ENCODE data around the gene ITPR3. TPM values are rescaled to one million over a fixed set of nuclear protein-coding genes. Genes with fewer than 3 reads are reported as not detected.

ITPR3 gene
- total and polyA plus RNA-seq, 2 donors from 2014 or later: 4.2 to 86.3 TPM

DNA sequence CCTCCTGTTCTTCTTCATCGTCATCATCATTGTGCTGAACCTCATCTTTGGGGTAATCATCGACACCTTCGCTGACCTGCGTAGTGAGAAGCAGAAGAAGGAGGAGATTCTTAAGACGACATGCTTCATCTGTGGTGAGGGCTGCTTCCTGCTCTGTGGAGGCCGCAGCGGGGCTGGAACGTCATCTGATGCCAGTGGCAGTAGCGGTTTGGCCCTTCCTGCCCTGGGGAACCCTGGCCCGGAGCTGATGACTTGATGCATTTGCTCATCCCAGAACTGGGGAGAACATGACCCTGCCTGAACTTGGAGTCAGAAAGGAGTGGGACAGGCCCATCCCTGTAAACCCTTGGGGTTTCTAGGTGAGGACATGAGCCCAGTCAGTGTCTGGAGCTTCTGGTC, 71.6 kb downstream of the ITPR3 start:
- no peak overlapping the region for H3K9ac ChIP-seq (ENCODE audit: low read length in 3 of 3)
- no peak for TF ChIP-seq CTCF (IDR thresholded peaks at IDR 0.05; ENCODE audit: borderline replicate concordance, extremely low read depth, insufficient read depth)
- DNase-seq: peak in 1 of 5 donors; percentile 86
- H3K27ac ChIP-seq (ENCODE audit: low read depth in 2 of 2, low read length in 2 of 2): no peak overlapping the region
- H3K27me3 ChIP-seq (ENCODE audit: control insufficient read depth, insufficient read depth, low read length): no peaks in the 10 kb centered on the region
- no peak for FAIRE-seq
- H3K4me3 ChIP-seq (ENCODE audit: low read length in 3 of 3): no peak overlapping the region
- H3K9me3 ChIP-seq (ENCODE audit: control insufficient read depth in 2 of 3, insufficient read depth in 1 of 3, low read length in 3 of 3): no peaks in the 10 kb centered on the region
- intact Hi-C loops (cut with DNase I): loop anchor here (10.0 kb wide), 1 partner anchor 108 kb away; the partner anchor contains the start of gene BAK1
- H3K4me1 ChIP-seq (ENCODE audit: control insufficient read depth in 2 of 3, insufficient read depth in 2 of 3, low read depth in 1 of 3, low read length in 3 of 3): peaks cover 0 to 14% (median 6%) of the 10 kb centered on the region in 3 donors
- peaks cover 0 to 9% (median 6%) of the 10 kb centered on the region in 3 donors for H3K36me3 ChIP-seq (ENCODE audit: control insufficient read depth in 2 of 3, insufficient read depth in 3 of 3, low read length in 3 of 3)

DNA sequence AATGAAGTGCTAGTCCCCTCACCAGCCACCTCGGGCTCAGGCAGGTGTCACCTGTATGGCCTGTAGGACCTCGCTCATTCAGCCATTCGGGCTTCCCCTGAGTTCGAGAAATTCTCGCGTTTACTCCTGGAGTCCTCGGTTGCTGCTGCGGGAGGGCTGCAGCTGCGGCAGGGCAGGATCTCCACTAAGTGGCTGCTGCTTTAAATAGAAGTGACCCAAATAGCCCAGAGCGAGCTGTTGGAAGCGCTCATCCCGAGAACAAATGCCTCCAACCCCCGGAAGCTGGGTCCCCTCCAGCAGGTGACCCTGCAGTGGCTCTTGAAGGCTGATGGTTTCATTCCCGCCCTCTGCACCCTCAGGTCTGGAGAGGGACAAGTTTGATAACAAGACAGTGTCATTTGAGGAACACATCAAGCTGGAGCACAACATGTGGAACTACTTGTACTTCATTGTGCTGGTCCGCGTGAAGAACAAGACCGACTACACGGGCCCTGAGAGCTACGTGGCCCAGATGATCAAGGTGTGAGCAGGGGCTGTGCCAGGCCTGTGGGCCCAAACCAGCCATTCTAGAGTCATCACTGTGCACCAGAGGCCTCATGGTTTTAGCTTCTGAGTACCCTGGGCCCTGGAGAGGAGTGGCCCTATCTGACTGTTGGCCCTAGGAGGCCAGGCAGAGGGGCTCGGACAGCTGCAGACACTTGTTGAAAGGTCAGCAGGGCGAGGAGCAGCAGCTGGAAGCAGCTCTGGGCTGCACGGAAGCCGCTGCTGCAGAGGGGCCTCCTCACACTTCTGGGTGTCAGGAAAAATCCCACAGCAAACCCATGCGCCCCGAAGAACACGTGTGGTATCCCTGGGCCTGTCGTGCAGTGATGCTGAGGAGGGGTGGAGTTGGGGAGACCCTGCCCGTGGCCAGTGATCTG, 72.3 kb downstream of the ITPR3 start:
- intact Hi-C loops (cut with DNase I): loop anchor here (10.0 kb wide), 1 partner anchor 109 kb away; the partner anchor contains the start of gene BAK1
- H3K9ac ChIP-seq (ENCODE audit: low read length in 3 of 3): no peak overlapping the region
- H3K4me1 ChIP-seq (ENCODE audit: control insufficient read depth in 2 of 3, insufficient read depth in 2 of 3, low read depth in 1 of 3, low read length in 3 of 3): peaks cover 0 to 17% (median 6%) of the 10 kb centered on the region in 3 donors
- peaks cover 0 to 12% (median 9%) of the 10 kb centered on the region in 3 donors for H3K36me3 ChIP-seq (ENCODE audit: control insufficient read depth in 2 of 3, insufficient read depth in 3 of 3, low read length in 3 of 3)
- no peaks in the 10 kb centered on the region for H3K27me3 ChIP-seq (ENCODE audit: control insufficient read depth, insufficient read depth, low read length)
- H3K4me3 ChIP-seq (ENCODE audit: low read length in 3 of 3): no peak overlapping the region
- no peaks in the 10 kb centered on the region for H3K9me3 ChIP-seq (ENCODE audit: control insufficient read depth in 2 of 3, insufficient read depth in 1 of 3, low read length in 3 of 3)
- DNase-seq: peak in 3 of 5 donors; percentile 24 to 71 (median 38)
- H3K27ac ChIP-seq (ENCODE audit: low read depth in 2 of 2, low read length in 2 of 2): no peak overlapping the region
- no peak for TF ChIP-seq CTCF (IDR thresholded peaks at IDR 0.05; ENCODE audit: borderline replicate concordance, extremely low read depth, insufficient read depth)
- FAIRE-seq: no peak

DNA sequence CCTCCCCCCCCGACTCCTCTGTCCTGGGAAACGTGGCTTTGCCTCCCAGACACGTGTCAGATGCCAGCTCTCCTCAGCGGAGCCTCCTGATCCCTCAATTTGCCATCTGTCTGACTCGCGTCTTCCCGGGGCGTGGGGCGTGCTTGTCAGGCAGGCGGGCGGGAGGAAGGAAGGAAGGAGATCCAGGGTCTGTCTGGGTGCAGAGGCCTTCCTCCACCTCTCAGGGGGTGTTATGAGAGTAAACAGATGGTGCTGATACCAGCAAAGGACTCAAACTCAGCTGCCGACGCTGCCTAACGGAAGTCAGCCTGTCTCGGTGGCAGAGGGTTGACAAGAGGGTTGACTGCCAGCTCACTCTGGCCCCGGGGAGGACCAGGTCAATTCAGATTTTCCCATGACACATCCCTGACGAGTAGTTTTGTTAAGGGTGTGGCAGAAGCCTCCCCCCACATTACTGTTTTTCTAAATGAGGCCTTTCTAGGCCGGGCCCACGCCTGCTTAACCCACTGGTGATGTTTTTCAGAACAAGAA, 73.3 kb downstream of the ITPR3 start:
- H3K4me3 ChIP-seq (ENCODE audit: low read length in 3 of 3): no peak overlapping the region
- H3K4me1 ChIP-seq (ENCODE audit: control insufficient read depth in 2 of 3, insufficient read depth in 2 of 3, low read depth in 1 of 3, low read length in 3 of 3): peaks cover 0 to 17% (median 6%) of the 10 kb centered on the region in 3 donors
- intact Hi-C loops (cut with DNase I): loop anchor here (10.0 kb wide), 1 partner anchor 110 kb away; the partner anchor contains the start of gene BAK1
- no peaks in the 10 kb centered on the region for H3K9me3 ChIP-seq (ENCODE audit: control insufficient read depth in 2 of 3, insufficient read depth in 1 of 3, low read length in 3 of 3)
- peak; percentile 33 to 77 (median 58) for DNase-seq
- FAIRE-seq: no peak
- no peak for TF ChIP-seq CTCF (IDR thresholded peaks at IDR 0.05; ENCODE audit: borderline replicate concordance, extremely low read depth, insufficient read depth)
- no peaks in the 10 kb centered on the region for H3K27me3 ChIP-seq (ENCODE audit: control insufficient read depth, insufficient read depth, low read length)
- no peak overlapping the region for H3K9ac ChIP-seq (ENCODE audit: low read length in 3 of 3)
- no peak overlapping the region for H3K27ac ChIP-seq (ENCODE audit: low read depth in 2 of 2, low read length in 2 of 2)
- peaks cover 0 to 12% (median 9%) of the 10 kb centered on the region in 3 donors for H3K36me3 ChIP-seq (ENCODE audit: control insufficient read depth in 2 of 3, insufficient read depth in 3 of 3, low read length in 3 of 3)

Measured in kidney (tissue), 14 donors.